ENCODE measurements around the gene PHF12. TPM values are rescaled to one million over a fixed set of nuclear protein-coding genes. Genes with fewer than 3 reads are reported as not detected.

PHF12 gene
- total RNA-seq, 1 donor from 2014 or later: 54.5 TPM

- H3K4me1 ChIP-seq: peaks cover 10% of the 10 kb centered on the region
- TF ChIP-seq POLR2AphosphoS5 (IDR thresholded peaks at IDR 0.05; ENCODE audit: insufficient read depth in 1 of 2, low read depth in 1 of 2) (no peak), CTCF (IDR thresholded peaks at IDR 0.05) (no peak), POLR2A (IDR thresholded peaks at IDR 0.05) (no peak)
- H3K4me3 ChIP-seq: no peak overlapping the region
- H3K36me3 ChIP-seq: peaks cover 0 to 49% of the 10 kb centered on the region in 2 donors
- H3K9me3 ChIP-seq: no peaks in the 10 kb centered on the region
- no peak for DNase-seq (ENCODE audit: extremely low spot score in 2 of 2)
- intact Hi-C loops (cut with DNase I): no loop called here
- no peak overlapping the region for H3K27ac ChIP-seq
- H3K27me3 ChIP-seq: no peaks in the 10 kb centered on the region
These were observed 65.4 kb downstream of the PHF12 start for GRCh38 chr17:28885951-28886350.

GRCh38 chr17:28885363-28885762 is 66.0 kb downstream of the PHF12 start:
- no peak for DNase-seq (ENCODE audit: extremely low spot score in 2 of 2)
- peaks cover 0 to 55% of the 10 kb centered on the region in 2 donors for H3K36me3 ChIP-seq
- peaks cover 10% of the 10 kb centered on the region for H3K4me1 ChIP-seq
- no peak overlapping the region for H3K27ac ChIP-seq
- no peak overlapping the region for H3K4me3 ChIP-seq
- H3K9me3 ChIP-seq: no peaks in the 10 kb centered on the region
- intact Hi-C loops (cut with DNase I): no loop called here
- no peak for TF ChIP-seq POLR2A (IDR thresholded peaks at IDR 0.05)
- no peak for TF ChIP-seq POLR2AphosphoS5 (IDR thresholded peaks at IDR 0.05; ENCODE audit: insufficient read depth in 1 of 2, low read depth in 1 of 2)
- no peak for TF ChIP-seq CTCF (IDR thresholded peaks at IDR 0.05)
- H3K27me3 ChIP-seq: no peaks in the 10 kb centered on the region

GRCh38 chr17:28883967-28884702 is 67.2 kb downstream of the PHF12 start:
- intact Hi-C loops (cut with DNase I): no loop called here
- H3K27ac ChIP-seq: no peak overlapping the region
- H3K36me3 ChIP-seq: peaks cover 0 to 67% of the 10 kb centered on the region in 2 donors

GRCh38 chr17:28882154-28882895 is 69.0 kb downstream of the PHF12 start:
- DNase-seq (ENCODE audit: extremely low spot score in 2 of 2): no peak
- TF ChIP-seq POLR2AphosphoS5 (IDR thresholded peaks at IDR 0.05; ENCODE audit: insufficient read depth in 1 of 2, low read depth in 1 of 2) (no peak), POLR2A (IDR thresholded peaks at IDR 0.05) (no peak), CTCF (IDR thresholded peaks at IDR 0.05) (no peak)
- Histone ChIP-seq H3K9me3 (no peaks in the 10 kb centered on the region), H3K4me3 (no peak overlapping the region), H3K27me3 (no peaks in the 10 kb centered on the region), H3K4me1 (no peaks in the 10 kb centered on the region), H3K36me3 (peaks cover 0 to 63% of the 10 kb centered on the region in 2 donors), H3K27ac (no peak overlapping the region)
- intact Hi-C loops (cut with DNase I): no loop called here

More at GRCh38 chr17:28883967-28884702, 67.2 kb downstream of the PHF12 start:
- H3K4me3 ChIP-seq: no peak overlapping the region
- no peaks in the 10 kb centered on the region for H3K27me3 ChIP-seq
- peaks cover 3% of the 10 kb centered on the region for H3K4me1 ChIP-seq
- DNase-seq (ENCODE audit: extremely low spot score in 2 of 2): peak in 1 of 2 donors; percentile 93
- no peaks in the 10 kb centered on the region for H3K9me3 ChIP-seq
- TF ChIP-seq POLR2A (IDR thresholded peaks at IDR 0.05) (no peak), POLR2AphosphoS5 (IDR thresholded peaks at IDR 0.05; ENCODE audit: insufficient read depth in 1 of 2, low read depth in 1 of 2) (no peak), CTCF (IDR thresholded peaks at IDR 0.05) (no peak)
